NK-92 (cell line): ENCODE data around the gene PRORP.
"Not testable (repeated sequence)": the region's sequence is repeated elsewhere in the genome, so short reads cannot be mapped to it uniquely, and the experiment has no call there.

Experiments
- DNase-seq: peaks from one replicate; lab custom pipeline; 2025; ENCODE audit not compliant: unreplicated experiment; lab: John Stamatoyannopoulos, UW

Gene PRORP

GRCh38 chr14:35121887-35122695, at the start of gene PRORP, which contains the start of gene PPP2R3C:
Gene PRORP, plus strand, starts transcription at chr14:35122552. Its CDS starts 694 bp downstream, at chr14:35123246.
Gene PPP2R3C, minus strand, starts transcription at chr14:35121990. Its CDS starts 31 bp downstream, at chr14:35121959.
- DNase-seq: peak; percentile 38

GRCh38 chr14:35073486-35073885, 48.9 kb upstream of the PRORP start:
- no peak for DNase-seq

GRCh38 chr14:35078082-35078481, 44.3 kb upstream of the PRORP start:
- DNase-seq: no peak

GRCh38 chr14:35079742-35080141, 42.6 kb upstream of the PRORP start:
- no peak for DNase-seq

- no peak for DNase-seq
These were observed 38.7 kb upstream of the PRORP start for GRCh38 chr14:35083530-35084150.

- no peak for DNase-seq
These were observed 36.9 kb upstream of the PRORP start for GRCh38 chr14:35085441-35085840.

GRCh38 chr14:35088514-35088913, 33.8 kb upstream of the PRORP start:
- no peak for DNase-seq

- DNase-seq: not testable (repeated sequence)
These were observed 27.7 kb upstream of the PRORP start for GRCh38 chr14:35094645-35095044.

- DNase-seq: no peak
These were observed 14.5 kb upstream of the PRORP start for GRCh38 chr14:35107866-35108265.

- no peak for DNase-seq
These were observed 9.7 kb upstream of the PRORP start for GRCh38 chr14:35112641-35113040.

GRCh38 chr14:35113308-35113950, 8.9 kb upstream of the PRORP start:
- DNase-seq: no peak

GRCh38 chr14:35114036-35114435, 8.3 kb upstream of the PRORP start:
- no peak for DNase-seq

GRCh38 chr14:35116242-35116641, 6.1 kb upstream of the PRORP start:
- DNase-seq: no peak

- no peak for DNase-seq
These were observed 5.2 kb upstream of the PRORP start for GRCh38 chr14:35117112-35117511.

GRCh38 chr14:35121026-35121886, 1.1 kb upstream of the PRORP start:
- no peak for DNase-seq

- DNase-seq: no peak
These were observed 490 bp downstream of the PRORP start for GRCh38 chr14:35122696-35123387.

- no peak for DNase-seq
These were observed 994 bp downstream of the PRORP start for GRCh38 chr14:35123388-35123703.

GRCh38 chr14:35124127-35124526, 1.8 kb downstream of the PRORP start:
- DNase-seq: no peak

GRCh38 chr14:35133542-35134328, 11.4 kb downstream of the PRORP start:
- no peak for DNase-seq
